BLaER1 (cell line): ENCODE measurements around the gene SLC49A4.

Experiments used
- H3K27ac ChIP-seq: shearing (Covaris generic); formaldehyde crosslinking; 2 replicates; pipeline ENCODE4 v1.8.1; 2022
- H3K27me3 ChIP-seq: shearing (Covaris generic); formaldehyde crosslinking; 2 replicates; pipeline ENCODE4 v1.8.1; 2022
- H3K36me3 ChIP-seq: shearing (Covaris generic); formaldehyde crosslinking; 2 replicates; pipeline ENCODE4 v1.8.1; 2022
- H3K4me1 ChIP-seq: shearing (Covaris generic); formaldehyde crosslinking; 2 replicates; pipeline ENCODE4 v1.8.1; 2022
- H3K4me2 ChIP-seq: shearing (Covaris generic); formaldehyde crosslinking; 2 replicates; pipeline ENCODE4 v1.8.1; 2022
- H3K4me3 ChIP-seq: shearing (Covaris generic); formaldehyde crosslinking; 2 replicates; pipeline ENCODE4 v1.8.1; 2022
- H3K9ac ChIP-seq: shearing (Covaris generic); formaldehyde crosslinking; 2 replicates; pipeline ENCODE4 v1.8.1; 2022
- H3K9me3 ChIP-seq: shearing (Covaris generic); formaldehyde crosslinking; 2 replicates; pipeline ENCODE4 v1.8.1; 2022
- H4K20me1 ChIP-seq: shearing (Covaris generic); formaldehyde crosslinking; 2 replicates; pipeline ENCODE4 v1.8.1; 2022
- Cebpa-rat ChIP-seq: shearing (Covaris generic); IDR thresholded peaks from 2 replicates; pipeline ENCODE4 v1.8.1; 2022

The SLC49A4 gene

DNA sequence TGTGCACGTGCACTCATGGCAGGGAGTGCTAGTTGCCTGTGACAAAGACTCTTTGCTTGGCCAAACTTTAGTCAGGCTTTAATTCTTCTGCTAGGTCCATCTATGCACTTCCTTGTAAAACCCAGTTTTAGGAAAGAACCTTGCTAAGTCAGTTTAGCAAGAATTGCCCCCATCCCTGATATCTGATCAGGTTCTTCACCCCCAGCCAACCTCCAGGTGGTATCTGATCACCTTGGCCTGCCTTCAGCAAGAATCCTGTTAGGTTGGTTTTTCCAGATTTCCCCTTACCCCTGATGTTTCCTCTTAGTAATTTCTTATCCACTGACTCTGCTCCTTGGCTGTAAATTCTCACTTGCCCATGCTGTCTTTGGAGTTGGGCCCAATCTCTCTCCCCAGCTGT is 9.6 kb upstream of the SLC49A4 start:
- Histone ChIP-seq H3K36me3 (peaks cover 22% of the 10 kb centered on the region), H3K4me3 (no peak overlapping the region), H3K9ac (no peak overlapping the region), H3K4me2 (no peak overlapping the region), H4K20me1 (0 out of 2 replicates have a peak, but pooled peaks cover 13% of the 10 kb centered on the region), H3K27me3 (no peaks in the 10 kb centered on the region), H3K27ac (no peak overlapping the region), H3K4me1 (no peaks in the 10 kb centered on the region), H3K9me3 (peaks cover 7% of the 10 kb centered on the region)
- TF ChIP-seq Cebpa-rat = no peak

DNA sequence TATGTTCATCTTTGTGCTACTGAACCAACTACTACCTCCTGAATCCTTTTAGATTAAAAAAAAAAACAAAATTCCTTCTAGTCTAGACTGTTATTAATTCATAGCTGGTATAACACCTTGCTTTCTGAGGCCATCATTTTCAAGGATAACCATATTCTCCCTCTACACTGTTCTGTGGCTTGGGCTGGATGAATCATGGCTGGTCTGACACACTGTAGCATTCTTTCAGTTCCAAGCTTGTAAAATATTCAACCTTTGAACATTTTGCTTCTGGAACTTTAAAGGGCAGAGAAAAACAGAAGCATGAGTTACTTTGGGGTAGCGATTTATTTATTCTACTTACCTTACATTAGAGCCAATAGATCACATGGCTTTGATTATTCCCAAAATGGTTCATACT is 8.8 kb upstream of the SLC49A4 start:
- H3K4me1 ChIP-seq = no peaks in the 10 kb centered on the region
- no peak overlapping the region for H3K9ac ChIP-seq
- H3K36me3 ChIP-seq = peaks cover 22% of the 10 kb centered on the region
- no peak overlapping the region for H3K27ac ChIP-seq
- no peak overlapping the region for H3K4me3 ChIP-seq
- no peaks in the 10 kb centered on the region for H3K27me3 ChIP-seq
- peaks cover 7% of the 10 kb centered on the region for H3K9me3 ChIP-seq
- 0 out of 2 replicates have a peak, but pooled peaks cover 14% of the 10 kb centered on the region for H4K20me1 ChIP-seq
- no peak for TF ChIP-seq Cebpa-rat
- H3K4me2 ChIP-seq = no peak overlapping the region

- 0 out of 2 replicates have a peak, but pooled peaks cover 14% of the 10 kb centered on the region for H4K20me1 ChIP-seq
- H3K4me2 ChIP-seq = no peak overlapping the region
- no peak overlapping the region for H3K27ac ChIP-seq
- peaks cover 21% of the 10 kb centered on the region for H3K36me3 ChIP-seq
- no peaks in the 10 kb centered on the region for H3K27me3 ChIP-seq
- H3K9ac ChIP-seq = no peak overlapping the region
- H3K4me3 ChIP-seq = no peak overlapping the region
- no peak for TF ChIP-seq Cebpa-rat
- H3K4me1 ChIP-seq = peaks cover 8% of the 10 kb centered on the region
- no peaks in the 10 kb centered on the region for H3K9me3 ChIP-seq
Measured at GRCh38 chr3:122787872-122788271, 7.0 kb upstream of the SLC49A4 start.

DNA sequence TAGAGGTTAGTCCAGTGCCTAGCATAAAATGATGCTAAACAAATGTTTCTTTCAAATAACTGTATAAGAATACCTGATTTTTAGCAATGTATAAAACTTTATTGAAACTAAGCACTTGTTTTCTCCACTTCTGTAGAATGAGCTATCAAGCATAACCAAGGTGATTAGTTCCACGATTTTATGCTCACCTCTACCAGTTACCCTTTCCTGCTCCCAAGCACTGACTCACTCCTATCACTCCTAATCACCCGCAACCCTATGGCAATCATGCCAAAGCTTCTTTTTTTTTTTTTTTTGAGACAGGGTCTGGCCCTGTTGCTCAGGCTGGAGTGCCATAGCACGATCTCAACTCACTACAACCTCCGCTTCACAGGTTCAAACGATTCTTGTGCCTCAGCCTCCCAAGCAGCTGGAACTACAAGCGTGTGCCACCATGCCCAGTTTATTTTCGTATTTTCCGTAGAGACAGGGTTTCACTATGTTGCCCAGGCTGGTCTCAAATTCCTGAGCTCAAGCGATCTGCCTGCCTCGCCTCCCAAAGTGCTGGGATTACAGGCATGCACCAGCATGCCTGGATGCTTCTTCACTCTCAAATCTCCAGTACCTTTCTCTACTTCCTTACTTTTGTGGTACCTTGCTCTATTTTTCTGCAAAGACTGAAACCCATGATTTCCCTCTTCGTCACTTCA is 5.1 kb upstream of the SLC49A4 start:
- Histone ChIP-seq H3K4me2 (no peak overlapping the region), H3K27me3 (no peaks in the 10 kb centered on the region), H3K27ac (no peak overlapping the region), H3K4me3 (no peak overlapping the region), H3K4me1 (peaks cover 16% of the 10 kb centered on the region), H4K20me1 (0 out of 2 replicates have a peak, but pooled peaks cover 14% of the 10 kb centered on the region), H3K9me3 (no peaks in the 10 kb centered on the region), H3K36me3 (peaks cover 17% of the 10 kb centered on the region), H3K9ac (no peak overlapping the region)
- TF ChIP-seq Cebpa-rat = no peak

GRCh38 chr3:122793568-122794416 is 1.1 kb upstream of the SLC49A4 start, which contains the start of gene HSPBAP1:
Gene HSPBAP1, minus strand, starts transcription at chr3:122793831. Its CDS starts 151 bp downstream, at chr3:122793680.
- H3K27ac ChIP-seq = peak within 1 kb of the TSS; percentile 71
- no peak for TF ChIP-seq Cebpa-rat

GRCh38 chr3:122794483-122794778 is 438 bp upstream of the SLC49A4 start:
- Histone ChIP-seq H3K27me3 (no peaks in the 10 kb centered on the region), H3K4me1 (peaks cover 30% of the 10 kb centered on the region)
- TF ChIP-seq Cebpa-rat = no peak

More at GRCh38 chr3:122793568-122794416, 1.1 kb upstream of the SLC49A4 start, which contains the start of gene HSPBAP1:
- Histone ChIP-seq H3K4me1 (peaks cover 30% of the 10 kb centered on the region), H3K9ac (peak within 1 kb of the TSS; percentile 82), H3K4me3 (peak within 1 kb of the TSS; percentile 76), H3K27me3 (no peaks in the 10 kb centered on the region), H4K20me1 (0 out of 2 replicates have a peak, but pooled peaks cover 6% of the 10 kb centered on the region), H3K9me3 (no peaks in the 10 kb centered on the region), H3K36me3 (0 out of 2 replicates have a peak, but pooled peaks cover 5% of the 10 kb centered on the region), H3K4me2 (peak within 1 kb of the TSS; percentile 86)

DNA sequence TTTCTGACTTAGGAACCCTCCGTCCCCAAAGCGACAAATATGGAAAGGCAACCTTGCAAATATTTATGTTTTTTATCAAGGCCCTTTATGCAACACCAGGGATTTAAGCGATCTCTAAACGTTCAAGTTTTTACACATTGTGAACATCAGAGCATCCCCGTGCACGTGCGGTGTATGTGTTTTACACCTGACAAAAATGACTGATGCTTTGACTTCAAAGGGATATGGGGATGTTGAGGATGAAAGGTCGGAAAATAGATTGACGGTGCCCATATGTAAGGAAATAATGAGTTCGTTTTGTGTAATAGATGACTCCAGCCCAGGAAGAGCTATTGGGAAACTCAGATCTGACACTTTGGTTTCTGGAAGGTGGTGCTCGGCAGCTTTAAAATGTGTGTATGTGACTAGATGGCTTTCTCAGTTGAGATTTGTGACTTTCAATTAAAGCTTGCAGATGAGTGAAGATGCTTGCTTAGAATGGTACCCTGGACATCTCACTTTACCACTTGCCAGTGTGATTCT is 866 bp downstream of the SLC49A4 start:
- Histone ChIP-seq H3K9me3 (no peaks in the 10 kb centered on the region), H3K4me3 (peak overlapping the region; percentile 76), H3K9ac (peak overlapping the region; percentile 82), H3K27me3 (no peaks in the 10 kb centered on the region), H4K20me1 (no peaks in the 10 kb centered on the region), H3K4me2 (peak overlapping the region; percentile 86), H3K36me3 (0 out of 2 replicates have a peak, but pooled peaks cover 5% of the 10 kb centered on the region), H3K27ac (peak overlapping the region; percentile 77; the same call in 1 of the 2 replicates), H3K4me1 (peaks cover 30% of the 10 kb centered on the region)
- TF ChIP-seq Cebpa-rat = no peak

More at GRCh38 chr3:122794483-122794778, 438 bp upstream of the SLC49A4 start:
- no peak overlapping the region; the same call in 1 of the 2 replicates for H3K27ac ChIP-seq
- H3K36me3 ChIP-seq = 0 out of 2 replicates have a peak, but pooled peaks cover 5% of the 10 kb centered on the region
- peak overlapping the region; percentile 86 for H3K4me2 ChIP-seq
- peak overlapping the region; percentile 82 for H3K9ac ChIP-seq
- peak overlapping the region; percentile 76 for H3K4me3 ChIP-seq
- H3K9me3 ChIP-seq = no peaks in the 10 kb centered on the region
- 0 out of 2 replicates have a peak, but pooled peaks cover 6% of the 10 kb centered on the region for H4K20me1 ChIP-seq

- Histone ChIP-seq H3K4me3 (no peak overlapping the region), H3K4me1 (peaks cover 27% of the 10 kb centered on the region), H3K9me3 (no peaks in the 10 kb centered on the region), H4K20me1 (no peaks in the 10 kb centered on the region), H3K27ac (no peak overlapping the region), H3K27me3 (no peaks in the 10 kb centered on the region), H3K36me3 (no peaks in the 10 kb centered on the region), H3K4me2 (no peak overlapping the region), H3K9ac (no peak overlapping the region)
- TF ChIP-seq Cebpa-rat = no peak
Measured at GRCh38 chr3:122797291-122797690, 2.4 kb downstream of the SLC49A4 start.

DNA sequence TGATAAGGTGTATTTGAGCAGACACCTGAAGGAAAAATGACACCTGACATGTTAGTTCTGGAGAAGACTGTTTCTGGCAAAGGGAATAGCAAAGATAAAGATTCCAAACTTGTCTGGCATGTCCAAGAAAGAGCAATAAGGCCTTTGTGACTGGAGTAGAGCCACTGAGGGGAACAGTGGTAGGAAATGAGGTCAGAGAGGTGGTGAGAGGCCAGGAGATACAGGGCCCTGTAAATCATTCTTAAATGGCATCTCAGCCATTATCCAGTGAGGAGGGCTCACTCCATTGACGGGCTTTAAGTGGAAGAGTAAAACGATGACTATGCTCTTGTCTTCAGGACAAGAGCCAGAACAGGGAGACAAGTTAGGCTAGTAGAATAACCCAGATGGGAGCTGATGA is 4.5 kb downstream of the SLC49A4 start:
- Histone ChIP-seq H3K27ac (no peak overlapping the region), H3K4me3 (no peak overlapping the region), H3K9me3 (no peaks in the 10 kb centered on the region), H3K4me1 (peaks cover 16% of the 10 kb centered on the region), H3K27me3 (no peaks in the 10 kb centered on the region), H3K36me3 (no peaks in the 10 kb centered on the region), H3K4me2 (no peak overlapping the region), H4K20me1 (no peaks in the 10 kb centered on the region), H3K9ac (no peak overlapping the region)
- no peak for TF ChIP-seq Cebpa-rat

DNA sequence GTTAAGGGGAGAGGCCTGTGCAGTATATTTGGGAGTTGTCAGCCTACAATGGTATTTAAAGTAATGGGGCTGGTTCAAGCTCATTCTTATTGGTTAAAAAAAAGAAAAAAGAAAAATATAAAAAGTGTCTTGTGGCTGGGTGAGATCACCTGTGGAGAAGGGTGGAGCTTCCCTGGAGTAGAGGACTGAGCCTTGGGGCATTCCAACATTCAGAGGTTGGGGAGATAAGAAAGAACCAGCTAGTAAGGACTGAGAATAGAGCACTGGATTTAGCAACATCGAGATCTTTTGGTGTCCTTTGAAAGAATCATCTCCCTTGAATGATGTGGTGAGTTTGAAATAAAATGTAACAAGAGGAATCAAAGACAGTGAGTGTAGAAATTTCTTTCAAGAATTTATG is 5.2 kb downstream of the SLC49A4 start:
- Histone ChIP-seq H3K36me3 (no peaks in the 10 kb centered on the region), H3K4me1 (peaks cover 13% of the 10 kb centered on the region), H3K27ac (no peak overlapping the region), H4K20me1 (no peaks in the 10 kb centered on the region), H3K9me3 (no peaks in the 10 kb centered on the region), H3K4me2 (no peak overlapping the region), H3K27me3 (no peaks in the 10 kb centered on the region), H3K9ac (no peak overlapping the region), H3K4me3 (no peak overlapping the region)
- no peak for TF ChIP-seq Cebpa-rat
